ENCODE measurements around the gene CHRNB1.

The CHRNB1 gene, protein sequence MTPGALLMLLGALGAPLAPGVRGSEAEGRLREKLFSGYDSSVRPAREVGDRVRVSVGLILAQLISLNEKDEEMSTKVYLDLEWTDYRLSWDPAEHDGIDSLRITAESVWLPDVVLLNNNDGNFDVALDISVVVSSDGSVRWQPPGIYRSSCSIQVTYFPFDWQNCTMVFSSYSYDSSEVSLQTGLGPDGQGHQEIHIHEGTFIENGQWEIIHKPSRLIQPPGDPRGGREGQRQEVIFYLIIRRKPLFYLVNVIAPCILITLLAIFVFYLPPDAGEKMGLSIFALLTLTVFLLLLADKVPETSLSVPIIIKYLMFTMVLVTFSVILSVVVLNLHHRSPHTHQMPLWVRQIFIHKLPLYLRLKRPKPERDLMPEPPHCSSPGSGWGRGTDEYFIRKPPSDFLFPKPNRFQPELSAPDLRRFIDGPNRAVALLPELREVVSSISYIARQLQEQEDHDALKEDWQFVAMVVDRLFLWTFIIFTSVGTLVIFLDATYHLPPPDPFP

GRCh38 chr17:7444682-7445618, at the start of gene CHRNB1:
TSS of gene CHRNB1 (plus strand) at chr17:7445061. CDS start at chr17:7445128, 67 bp downstream.
- peak; percentile 62 for DNase-seq (ENCODE audit: low read depth)

DNA sequence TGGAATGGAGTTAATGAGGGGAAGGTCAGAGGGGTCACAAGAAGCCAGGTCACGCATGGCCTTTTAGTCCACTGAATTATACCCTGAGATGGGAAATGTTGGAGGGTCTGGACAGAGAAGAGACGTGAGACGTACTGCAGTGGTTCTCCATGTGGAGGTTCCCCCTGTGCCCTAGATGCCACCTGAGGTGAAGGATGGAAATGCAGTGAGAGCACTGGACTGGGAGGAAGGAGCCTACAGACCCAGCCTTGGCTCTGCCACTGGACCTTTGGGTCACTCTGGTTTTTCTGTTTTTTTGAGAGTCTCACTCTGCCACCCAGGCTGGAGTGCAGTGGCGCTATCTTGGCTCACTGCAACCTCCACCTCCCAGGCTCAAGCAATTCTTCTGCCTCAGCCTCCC, 48.7 kb upstream of the CHRNB1 start:
- DNase-seq (ENCODE audit: low read depth) = no peak

GRCh38 chr17:7398612-7399011, 46.2 kb upstream of the CHRNB1 start:
- no peak for DNase-seq (ENCODE audit: low read depth)

DNA sequence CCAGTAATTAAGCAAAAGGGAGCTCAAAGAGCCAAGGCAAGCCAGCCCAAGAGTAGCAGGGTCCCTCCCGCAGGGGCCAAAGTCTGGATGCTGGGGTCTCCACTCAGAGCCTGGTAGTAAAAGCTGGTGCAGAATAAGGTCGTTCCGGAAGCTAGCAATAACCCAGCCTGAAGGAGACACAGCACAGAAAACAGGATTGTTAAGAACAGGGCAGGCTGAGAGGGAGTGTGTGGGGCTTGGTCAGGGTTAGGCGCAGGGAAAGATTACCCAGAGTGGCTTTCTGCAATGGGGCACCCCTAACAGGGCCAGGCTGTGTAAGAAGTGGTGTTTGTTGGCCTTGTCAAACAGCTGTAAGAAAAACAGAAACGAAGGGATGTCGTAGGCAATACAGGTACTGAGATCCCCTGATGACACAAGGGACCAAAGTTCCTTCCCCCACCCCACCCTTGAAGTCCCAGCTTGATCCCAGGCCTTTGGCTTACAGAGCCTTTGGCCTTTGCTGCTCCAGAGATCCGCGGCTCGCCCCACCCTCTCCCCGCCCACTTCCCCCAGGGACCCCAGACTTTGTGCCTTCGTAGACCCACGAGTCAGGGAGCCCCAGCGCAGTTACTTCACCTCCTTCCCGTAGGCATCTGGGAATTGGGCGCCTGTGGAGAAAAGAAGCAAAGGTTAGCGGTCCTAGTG, 41.7 kb upstream of the CHRNB1 start:
- no peak for DNase-seq (ENCODE audit: low read depth)

GRCh38 chr17:7403727-7403976, 41.2 kb upstream of the CHRNB1 start:
- peak; percentile 87 for DNase-seq (ENCODE audit: low read depth)

DNA sequence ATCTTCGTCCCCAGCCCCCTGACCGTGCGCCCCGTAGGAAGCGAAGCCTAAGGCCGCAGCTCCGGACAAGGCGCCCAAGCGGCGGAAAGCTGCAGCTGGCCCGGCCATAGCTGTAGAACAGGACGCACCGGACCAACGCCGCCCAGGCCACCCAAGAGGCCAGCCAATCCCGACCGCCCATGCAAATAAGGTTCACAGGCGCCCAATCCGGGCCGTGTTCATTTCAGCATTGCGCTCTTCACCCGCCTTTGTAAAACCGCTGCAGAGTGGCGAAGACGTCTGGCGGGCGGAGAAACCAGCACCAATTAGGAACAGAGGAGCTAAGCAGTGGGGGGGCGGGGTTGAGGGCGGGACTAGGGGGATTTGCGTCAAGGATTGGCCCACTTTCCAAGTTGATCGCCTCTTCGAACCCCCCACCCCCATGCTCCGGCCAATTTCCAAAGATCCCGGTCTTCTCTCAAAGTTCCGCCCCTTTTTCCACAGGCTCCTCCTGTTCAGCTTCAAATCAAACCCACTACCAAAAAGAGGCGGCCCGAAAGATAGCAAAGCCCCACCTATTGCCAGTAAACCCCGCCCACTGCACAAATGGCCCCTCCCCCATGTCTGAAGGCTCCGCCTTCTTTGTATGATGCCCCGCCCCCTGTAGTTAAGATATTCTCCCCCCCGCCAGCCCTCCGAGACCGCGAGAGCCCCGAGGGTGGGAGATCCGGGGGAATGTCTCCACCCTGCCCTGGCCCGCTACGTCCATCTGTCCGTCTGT, 40.7 kb upstream of the CHRNB1 start, which contains the start of gene TMEM256:
TMEM256 (minus strand) TSS at position 121 of the 760 bp plus-strand sequence; CDS start at position 108, 13 bp downstream.
- DNase-seq (ENCODE audit: low read depth) = peak; percentile 100

- DNase-seq (ENCODE audit: low read depth) = peak; percentile 64
These were observed 40.0 kb upstream of the CHRNB1 start for GRCh38 chr17:7404737-7405349.

GRCh38 chr17:7405350-7406234, 39.3 kb upstream of the CHRNB1 start:
- DNase-seq (ENCODE audit: low read depth) = peak; percentile 37

GRCh38 chr17:7406235-7406825, 38.5 kb upstream of the CHRNB1 start:
- no peak for DNase-seq (ENCODE audit: low read depth)

DNA sequence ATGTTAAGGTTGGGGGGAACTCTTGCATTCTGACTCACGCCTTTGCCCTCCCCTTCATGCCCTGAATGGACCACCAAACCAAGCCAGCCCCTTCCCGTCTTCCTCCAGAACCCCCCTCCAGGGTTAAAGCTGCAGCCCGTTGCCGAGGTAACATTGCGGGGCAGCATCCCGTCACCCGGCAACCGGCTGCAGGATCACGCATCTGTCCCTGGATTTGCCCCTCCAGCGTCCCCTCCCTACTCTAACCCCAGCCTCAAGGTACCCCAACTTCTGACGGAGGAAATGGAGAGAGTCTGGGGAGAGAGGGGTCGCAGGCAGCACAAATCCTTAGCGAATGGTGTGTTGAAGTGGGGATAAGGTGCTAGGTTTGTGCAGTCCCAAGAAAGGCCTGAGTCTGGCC, 37.8 kb upstream of the CHRNB1 start:
- DNase-seq (ENCODE audit: low read depth) = no peak

- no peak for DNase-seq (ENCODE audit: low read depth)
These were observed 37.2 kb upstream of the CHRNB1 start, which contains the start of gene NLGN2 for GRCh38 chr17:7407485-7408251. TSS of gene NLGN2 (plus strand) at chr17:7407845. CDS start at chr17:7408256, 411 bp downstream.

DNA sequence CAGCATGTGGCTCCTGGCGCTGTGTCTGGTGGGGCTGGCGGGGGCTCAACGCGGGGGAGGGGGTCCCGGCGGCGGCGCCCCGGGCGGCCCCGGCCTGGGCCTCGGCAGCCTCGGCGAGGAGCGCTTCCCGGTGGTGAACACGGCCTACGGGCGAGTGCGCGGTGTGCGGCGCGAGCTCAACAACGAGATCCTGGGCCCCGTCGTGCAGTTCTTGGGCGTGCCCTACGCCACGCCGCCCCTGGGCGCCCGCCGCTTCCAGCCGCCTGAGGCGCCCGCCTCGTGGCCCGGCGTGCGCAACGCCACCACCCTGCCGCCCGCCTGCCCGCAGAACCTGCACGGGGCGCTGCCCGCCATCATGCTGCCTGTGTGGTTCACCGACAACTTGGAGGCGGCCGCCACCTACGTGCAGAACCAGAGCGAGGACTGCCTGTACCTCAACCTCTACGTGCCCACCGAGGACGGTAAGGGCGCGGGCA, 36.6 kb upstream of the CHRNB1 start:
- no peak for DNase-seq (ENCODE audit: low read depth)

GRCh38 chr17:7408863-7409262, 36.0 kb upstream of the CHRNB1 start:
- no peak for DNase-seq (ENCODE audit: low read depth)

DNA sequence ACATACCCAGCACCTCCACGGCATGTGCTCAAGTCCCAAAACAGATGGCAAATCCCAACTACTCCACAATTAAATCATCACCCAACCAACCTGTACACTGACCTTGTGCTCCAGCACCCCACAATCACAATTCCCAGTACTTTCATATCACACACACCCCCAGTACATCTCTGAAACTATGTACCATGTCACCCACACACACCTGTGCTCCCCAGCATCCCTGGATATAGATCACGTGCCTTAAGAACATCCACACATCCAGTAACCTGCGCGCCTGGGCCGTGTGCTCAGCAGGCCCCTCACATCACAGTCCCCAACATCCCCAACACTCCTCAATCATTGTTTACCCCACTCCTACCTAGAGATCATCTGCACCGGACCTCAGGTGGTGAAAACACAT, 35.1 kb upstream of the CHRNB1 start:
- DNase-seq (ENCODE audit: low read depth) = no peak

- DNase-seq (ENCODE audit: low read depth) = no peak
These were observed 34.0 kb upstream of the CHRNB1 start for GRCh38 chr17:7410634-7411426.

DNA sequence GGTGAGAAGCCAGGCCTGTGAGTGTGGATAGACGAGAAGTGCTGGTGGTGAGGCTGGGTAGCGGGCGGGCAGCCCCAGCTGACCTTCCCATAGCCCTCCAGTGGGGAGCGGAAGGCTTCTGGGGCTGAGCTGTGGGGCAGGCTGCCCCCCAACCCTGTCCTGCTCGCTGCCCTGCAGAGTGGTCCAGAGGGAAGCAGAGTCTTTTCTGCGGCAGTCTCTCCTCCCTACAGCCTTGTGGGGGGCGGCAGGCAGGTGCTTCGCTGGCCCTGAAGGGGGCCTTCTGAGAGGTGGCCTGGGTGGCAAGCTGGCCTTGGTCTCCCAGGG, 33.5 kb upstream of the CHRNB1 start:
- DNase-seq (ENCODE audit: low read depth) = no peak

- peak; percentile 86 for DNase-seq (ENCODE audit: low read depth)
These were observed 31.4 kb upstream of the CHRNB1 start for GRCh38 chr17:7413346-7413985.
